GM23338 (cell line): ENCODE data around the gene UNC93B1. TPM values are rescaled to one million over a fixed set of nuclear protein-coding genes. Genes with fewer than 3 reads are reported as not detected.

ENCODE experiments used
- ATAC-seq: fragments of 200-7000 bp; cut with Tn5 transposase; 3 replicates; pipeline ENCODE4 v1.9.1; 2020
- DNase-seq: peaks from one replicate; pipeline ENCODE4 v3.0.0-alpha.2; 2015; ENCODE audit warnings: low spot score
- H2AFZ ChIP-seq: fragments of 200-600 bp; sonication (generic); 2 replicates; pipeline ENCODE4 v1.8.0; 2016; ENCODE audit warnings: antibody characterized with exemption, mild to moderate bottlenecking, moderate library complexity
- H3F3A ChIP-seq: fragments of 200-600 bp; sonication (generic); replicated peaks from 2 replicates; pipeline ENCODE4 v1.8.0; 2017; ENCODE audit warnings: antibody characterized with exemption, mixed run types, low read depth
- H3K27ac ChIP-seq: fragments of 200-600 bp; sonication (generic); 2 replicates; pipeline ENCODE4 v1.6.1; 2016; ENCODE audit warnings: low read depth
- H3K27me3 ChIP-seq: fragments of 200-600 bp; sonication (generic); 2 replicates; pipeline ENCODE4 v1.8.0; 2016; ENCODE audit warnings: mild to moderate bottlenecking, mixed run types, moderate library complexity; ENCODE audit not compliant: insufficient read depth
- H3K36me3 ChIP-seq: fragments of 200-600 bp; sonication (generic); 2 replicates; pipeline ENCODE4 v1.8.0; 2016; ENCODE audit warnings: mild to moderate bottlenecking; ENCODE audit not compliant: insufficient read depth
- H3K4me1 ChIP-seq: fragments of 200-600 bp; sonication (generic); 2 replicates; pipeline ENCODE4 v1.8.0; 2016; ENCODE audit warnings: mild to moderate bottlenecking, moderate library complexity; ENCODE audit not compliant: insufficient read depth
- H3K4me2 ChIP-seq: fragments of 200-600 bp; sonication (generic); 2 replicates; pipeline ENCODE4 v1.7.1; 2017; ENCODE audit warnings: mixed run types
- H3K4me3 ChIP-seq: fragments of 200-600 bp; sonication (generic); 2 replicates; pipeline ENCODE4 v1.6.1; 2016; ENCODE audit warnings: mixed run types
- H3K79me2 ChIP-seq: fragments of 200-600 bp; sonication (generic); replicated peaks from 2 replicates; pipeline ENCODE4 v1.8.0; 2017; ENCODE audit warnings: mild to moderate bottlenecking; ENCODE audit not compliant: insufficient read depth
- H3K9me2 ChIP-seq: fragments of 200-600 bp; sonication (generic); 2 replicates; pipeline ENCODE4 v1.8.0; 2017; ENCODE audit not compliant: insufficient read depth
- H4K20me1 ChIP-seq: fragments of 200-600 bp; sonication (generic); replicated peaks from 2 replicates; pipeline ENCODE4 v1.8.0; 2017; ENCODE audit warnings: mild to moderate bottlenecking; ENCODE audit not compliant: insufficient read depth
- H3K27ac Mint-ChIP-seq: 2 replicates; pipeline ENCODE4 v1.8.0; 2020; ENCODE audit warnings: inconsistent platforms, mild to moderate bottlenecking, moderate library complexity, mixed read lengths
- H3K27me3 Mint-ChIP-seq: 3 replicates; pipeline ENCODE4 v1.8.0; 2022; ENCODE audit warnings: low read depth, mild to moderate bottlenecking, moderate library complexity, mixed read lengths, inconsistent platforms; ENCODE audit not compliant: insufficient read depth, poor library complexity
- H3K36me3 Mint-ChIP-seq: 3 replicates; pipeline ENCODE4 v1.8.0; 2021; ENCODE audit warnings: low read depth, mild to moderate bottlenecking, inconsistent platforms, moderate library complexity, mixed read lengths
- H3K4me1 Mint-ChIP-seq: 3 replicates; pipeline ENCODE4 v1.8.0; 2020; ENCODE audit warnings: mild to moderate bottlenecking, inconsistent platforms, mixed read lengths
- H3K4me3 Mint-ChIP-seq: 3 replicates; pipeline ENCODE4 v1.8.0; 2021; ENCODE audit warnings: moderate library complexity, mild to moderate bottlenecking, inconsistent platforms, mixed read lengths
- H3K9me3 Mint-ChIP-seq: 3 replicates; pipeline ENCODE4 v1.8.0; 2020; ENCODE audit warnings: moderate library complexity, mild to moderate bottlenecking, inconsistent platforms, mixed read lengths
- CREB1 ChIP-seq: fragments of 250-450 bp; sonication (Bioruptor Pico); IDR thresholded peaks from 2 replicates; pipeline ENCODE4 v1.5.0; 2020; ENCODE audit warnings: low read depth, mild to moderate bottlenecking, moderate library complexity
- CTCF ChIP-seq, 2 experiments: fragments of 200-600 bp in 1 of 2; sonication (generic) in 1 of 2; conservative IDR thresholded peaks; 2 replicates each; pipeline versions ENCODE4 v1.5.1 to v1.6.1; 2016 to 2017; ENCODE audit warnings: antibody characterized with exemption in 2 of 2, low read depth in 2 of 2, mild to moderate bottlenecking in 2 of 2, moderate library complexity in 1 of 2
- ETS1 ChIP-seq: IDR thresholded peaks from 2 replicates; pipeline ENCODE4 v1.6.1; 2016; ENCODE audit warnings: antibody characterized with exemption
- EZH2 ChIP-seq: fragments of 200-600 bp; sonication (generic); IDR thresholded peaks from one replicate; pipeline ENCODE4 v1.8.0; 2017; ENCODE audit warnings: antibody characterized with exemption, mild to moderate bottlenecking, low read depth; ENCODE audit not compliant: unreplicated experiment
- EZH2phosphoT487 ChIP-seq: fragments of 200-600 bp; sonication (generic); IDR thresholded peaks from one replicate; pipeline ENCODE4 v1.8.1; 2018; ENCODE audit warnings: antibody characterized with exemption; ENCODE audit not compliant: unreplicated experiment
- JUNB ChIP-seq: IDR thresholded peaks from one replicate; pipeline ENCODE4 v1.6.1; 2016; ENCODE audit warnings: antibody characterized with exemption; ENCODE audit not compliant: unreplicated experiment
- NANOG ChIP-seq: IDR thresholded peaks from 2 replicates; pipeline ENCODE4 v1.6.1; 2016; ENCODE audit warnings: antibody characterized with exemption, borderline replicate concordance
- POLR2AphosphoS5 ChIP-seq: IDR thresholded peaks from 2 replicates; pipeline ENCODE4 v1.6.1; 2016; ENCODE audit warnings: antibody characterized with exemption, low read depth
- REST ChIP-seq: IDR thresholded peaks from one replicate; pipeline ENCODE4 v1.6.1; 2018; ENCODE audit warnings: antibody characterized with exemption; ENCODE audit not compliant: unreplicated experiment
- STAT1 ChIP-seq: IDR thresholded peaks from one replicate; pipeline ENCODE4 v1.6.1; 2016; ENCODE audit warnings: antibody characterized with exemption; ENCODE audit not compliant: unreplicated experiment
- ZNF114 ChIP-seq: fragments of 250-450 bp; sonication (Bioruptor Pico); IDR thresholded peaks from 2 replicates; pipeline ENCODE4 v1.5.0; 2020; ENCODE audit warnings: mild to moderate bottlenecking, moderate library complexity
- ZNF331 ChIP-seq: fragments of 250-450 bp; sonication (Bioruptor Pico); IDR thresholded peaks from 2 replicates; pipeline ENCODE4 v1.5.0; 2020; ENCODE audit warnings: low read depth, mild to moderate bottlenecking, moderate library complexity
- ZNF462 ChIP-seq: fragments of 250-450 bp; sonication (Bioruptor Pico); IDR thresholded peaks from 2 replicates; pipeline ENCODE4 v1.5.0; 2020; ENCODE audit warnings: mild to moderate bottlenecking, moderate library complexity
- polyA plus RNA-seq: library from polyadenylated mRNA; unstranded; fragments of >200 nt; fragmentation: Nextera tagmentation; extraction: Ambion mirVana; gene quantifications from 2 replicates; pipeline ENCODE4 v1.2.1, GENCODE V29; 2016
- total RNA-seq: library from RNA; depleted of rRNA; stranded (reverse); fragments of >200 nt; shearing (Covaris generic); gene quantifications from 2 replicates; pipeline ENCODE4 v1.2.3, GENCODE V29; 2014

UNC93B1 gene
- total and polyA plus RNA-seq, 2 experiments from 2014 or later: 16.2 to 34.4 TPM

GRCh38 chr11:68040957-68041591 lies 37.2 kb upstream of the UNC93B1 start:
- peaks cover 9% of the 10 kb centered on the region for H3K27me3 Mint-ChIP-seq
- no peak overlapping the region for H3K4me3 ChIP-seq
- peak overlapping the region; percentile 90; the same call in 1 of the 2 replicates for H3K4me2 ChIP-seq
- no peaks in the 10 kb centered on the region for H4K20me1 ChIP-seq
- no peaks in the 10 kb centered on the region for H3K9me2 ChIP-seq
- peaks cover 10% of the 10 kb centered on the region; the same call in 1 of the 2 replicates for H3F3A ChIP-seq
- no peak overlapping the region for H3K27ac Mint-ChIP-seq
- ATAC-seq (no peak), DNase-seq (no peak)
- no peak overlapping the region for H2AFZ ChIP-seq
- no peak overlapping the region for H3K27ac ChIP-seq
- H3K36me3 ChIP-seq: no peaks in the 10 kb centered on the region
- H3K36me3 Mint-ChIP-seq: no peaks in the 10 kb centered on the region
- H3K4me1 Mint-ChIP-seq: peaks cover 7% of the 10 kb centered on the region
- H3K4me1 ChIP-seq: peaks cover 18% of the 10 kb centered on the region
- H3K4me3 Mint-ChIP-seq: no peak overlapping the region
- H3K27me3 ChIP-seq: no peaks in the 10 kb centered on the region
- TF ChIP-seq JUNB (no peak), ZNF114 (CRISPR knock-in tag) (no peak), POLR2AphosphoS5 (no peak), ZNF462 (CRISPR knock-in tag) (no peak), NANOG (no peak), ETS1 (no peak), STAT1 (no peak), EZH2 (no peak), CREB1 (no peak), CTCF (conservative IDR thresholded peaks at IDR 0.05; ENCODE audit: low read depth in 2 of 2) (no peak), REST (no peak), ZNF331 (CRISPR knock-in tag) (no peak), EZH2phosphoT487 (no peak)
- no peaks in the 10 kb centered on the region for H3K9me3 Mint-ChIP-seq
- H3K79me2 ChIP-seq: no peaks in the 10 kb centered on the region
